HepG2 (cell line): ENCODE data around the gene ZBTB32. TPM values are rescaled to one million over a fixed set of nuclear protein-coding genes. Genes with fewer than 3 reads are reported as not detected.

ENCODE experiments used
- ETV5 ChIP-seq: IDR thresholded peaks from 2 replicates; pipeline ENCODE4 v1.6.1; 2018; ENCODE audit warnings: missing biosample characterization, missing genetic modification reagents, inconsistent platforms, borderline replicate concordance
- GATAD1 ChIP-seq: IDR thresholded peaks from 2 replicates; pipeline ENCODE4 v1.6.1; 2016; ENCODE audit warnings: missing genetic modification reagents, missing compliant biosample characterization
- HES4 ChIP-seq: sonication (generic); formaldehyde crosslinking; IDR thresholded peaks from 2 replicates; pipeline ENCODE4 v1.9.0; 2021; ENCODE audit warnings: mild to moderate bottlenecking, missing genetic modification reagents, borderline replicate concordance
- ISL2 ChIP-seq: sonication (generic); formaldehyde crosslinking; IDR thresholded peaks from 2 replicates; pipeline ENCODE4 v1.5.0; 2020; ENCODE audit warnings: missing genetic modification reagents
- KDM5A ChIP-seq: fragments of 200-600 bp; sonication (generic); IDR thresholded peaks from 2 replicates; pipeline ENCODE4 v1.7.0; 2018; ENCODE audit warnings: antibody characterized with exemption, mild to moderate bottlenecking, low read length, borderline replicate concordance
- MAF1 ChIP-seq: sonication (generic); formaldehyde crosslinking; IDR thresholded peaks from 2 replicates; pipeline ENCODE4 v1.5.0; 2020; ENCODE audit warnings: missing genetic modification reagents, borderline replicate concordance
- MED13 ChIP-seq: sonication (generic); formaldehyde crosslinking; IDR thresholded peaks from 2 replicates; pipeline ENCODE4 v1.5.0; 2020; ENCODE audit warnings: missing genetic modification reagents
- MTA3 ChIP-seq: sonication (generic); formaldehyde crosslinking; IDR thresholded peaks from 2 replicates; pipeline ENCODE4 v1.4.0; 2020; ENCODE audit warnings: missing genetic modification reagents
- NONO ChIP-seq, 2 experiments: fragments of 450-650 bp in 1 of 2; sonication (generic) in 1 of 2; formaldehyde crosslinking in 1 of 2; IDR thresholded peaks in 1 of 2; conservative IDR thresholded peaks in 1 of 2; 2 replicates each; pipeline versions ENCODE4 v1.6.1 to v1.8.0; 2017 to 2022; ENCODE audit warnings: mild to moderate bottlenecking in 1 of 2, missing genetic modification reagents in 1 of 2, moderate library complexity in 1 of 2
- NR2C2 ChIP-seq: sonication (generic); formaldehyde crosslinking; IDR thresholded peaks from 2 replicates; pipeline ENCODE4 v1.4.0; 2020; ENCODE audit warnings: missing genetic modification reagents, mild to moderate bottlenecking, moderate library complexity, borderline replicate concordance
- PHB2 ChIP-seq: fragments of 450-650 bp; IDR thresholded peaks from 2 replicates; pipeline ENCODE4 v1.6.1; 2018; ENCODE audit not compliant: partially characterized antibody
- POLR2AphosphoS5 ChIP-seq: IDR thresholded peaks from 2 replicates; pipeline ENCODE4 v1.6.1; 2012; ENCODE audit warnings: low read depth, low read length
- PTBP1 ChIP-seq: fragments of 200-400 bp; formaldehyde crosslinking; IDR thresholded peaks from 2 replicates; pipeline ENCODE4 v1.6.1; 2018; ENCODE audit warnings: low read length, low read depth; ENCODE audit not compliant: poor library complexity, severe bottlenecking
- REL ChIP-seq: sonication (generic); formaldehyde crosslinking; conservative IDR thresholded peaks from 2 replicates; pipeline ENCODE4 v1.8.0; 2022; ENCODE audit warnings: mild to moderate bottlenecking, missing genetic modification reagents, moderate library complexity
- ZBTB7A ChIP-seq: sonication (generic); formaldehyde crosslinking; IDR thresholded peaks from 2 replicates; pipeline ENCODE4 v1.8.0; 2022; ENCODE audit warnings: mild to moderate bottlenecking, missing genetic modification reagents
- ZFP82 ChIP-seq: sonication (generic); formaldehyde crosslinking; IDR thresholded peaks from 2 replicates; pipeline ENCODE4 v1.5.1; 2020; ENCODE audit warnings: mild to moderate bottlenecking, missing genetic modification reagents, borderline replicate concordance
- ZKSCAN8 ChIP-seq: IDR thresholded peaks from 2 replicates; pipeline ENCODE4 v1.6.1; 2016; ENCODE audit warnings: borderline replicate concordance, missing genetic modification reagents, missing compliant biosample characterization
- ZNF121 ChIP-seq: sonication (generic); formaldehyde crosslinking; IDR thresholded peaks from 2 replicates; pipeline ENCODE4 v1.5.0; 2020; ENCODE audit warnings: mild to moderate bottlenecking, missing genetic modification reagents
- ZNF143 ChIP-seq: sonication (generic); formaldehyde crosslinking; IDR thresholded peaks from 2 replicates; pipeline ENCODE4 v1.4.0; 2020; ENCODE audit warnings: missing genetic modification reagents
- ZNF17 ChIP-seq: sonication (generic); formaldehyde crosslinking; IDR thresholded peaks from 2 replicates; pipeline ENCODE4 v1.5.0; 2020; ENCODE audit warnings: mild to moderate bottlenecking, missing genetic modification reagents
- ZNF552 ChIP-seq: sonication (generic); formaldehyde crosslinking; IDR thresholded peaks from 2 replicates; pipeline ENCODE4 v1.9.0; 2022; ENCODE audit warnings: missing genetic modification reagents, mild to moderate bottlenecking, borderline replicate concordance
- ZNF605 ChIP-seq: sonication (generic); formaldehyde crosslinking; IDR thresholded peaks from 2 replicates; pipeline ENCODE4 v1.8.0; 2022; ENCODE audit warnings: mild to moderate bottlenecking, missing genetic modification reagents
- polyA plus RNA-seq, 8 experiments: library from polyadenylated mRNA; depleted of rRNA in 3 of 8; stranded (reverse) in 7 of 8; unstranded in 1 of 8; fragments of >200 nt; fragmentation: Illumina TruSeq in 4 of 8; extraction: Trizol in 4 of 8; gene quantifications; 2 replicates each; pipeline versions ENCODE4 v1.2.1 to v1.2.3, GENCODE V29; 2011 to 2016; ENCODE audit warnings: low read depth in 4 of 8, missing spikeins in 1 of 8, mixed read lengths in 1 of 8; ENCODE audit not compliant: insufficient read depth in 1 of 8
- total RNA-seq, 5 experiments: library from RNA; depleted of rRNA; stranded (reverse); fragments of >200 nt; fragmentation: Illumina TruSeq; extraction: Trizol; gene quantifications; 2 replicates each; pipeline ENCODE4 v1.2.3, GENCODE V29; 2016; ENCODE audit warnings: low read depth in 1 of 5
- TF ChIP-seq, protein P1 (sequence below): sonication (generic); formaldehyde crosslinking; IDR thresholded peaks from 2 replicates; pipeline ENCODE4 v1.4.0; 2020; ENCODE audit warnings: missing genetic modification reagents
- TF ChIP-seq, protein P2 (sequence below): sonication (generic); formaldehyde crosslinking; IDR thresholded peaks from 2 replicates; pipeline ENCODE4 v1.4.0; 2020; ENCODE audit warnings: low read depth, missing genetic modification reagents

ZBTB32 gene
- total and polyA plus RNA-seq, 2 of the 13 experiments (the other 11 are each of a cell fraction or from before 2014, with no cell fraction given), result not detected

DNA sequence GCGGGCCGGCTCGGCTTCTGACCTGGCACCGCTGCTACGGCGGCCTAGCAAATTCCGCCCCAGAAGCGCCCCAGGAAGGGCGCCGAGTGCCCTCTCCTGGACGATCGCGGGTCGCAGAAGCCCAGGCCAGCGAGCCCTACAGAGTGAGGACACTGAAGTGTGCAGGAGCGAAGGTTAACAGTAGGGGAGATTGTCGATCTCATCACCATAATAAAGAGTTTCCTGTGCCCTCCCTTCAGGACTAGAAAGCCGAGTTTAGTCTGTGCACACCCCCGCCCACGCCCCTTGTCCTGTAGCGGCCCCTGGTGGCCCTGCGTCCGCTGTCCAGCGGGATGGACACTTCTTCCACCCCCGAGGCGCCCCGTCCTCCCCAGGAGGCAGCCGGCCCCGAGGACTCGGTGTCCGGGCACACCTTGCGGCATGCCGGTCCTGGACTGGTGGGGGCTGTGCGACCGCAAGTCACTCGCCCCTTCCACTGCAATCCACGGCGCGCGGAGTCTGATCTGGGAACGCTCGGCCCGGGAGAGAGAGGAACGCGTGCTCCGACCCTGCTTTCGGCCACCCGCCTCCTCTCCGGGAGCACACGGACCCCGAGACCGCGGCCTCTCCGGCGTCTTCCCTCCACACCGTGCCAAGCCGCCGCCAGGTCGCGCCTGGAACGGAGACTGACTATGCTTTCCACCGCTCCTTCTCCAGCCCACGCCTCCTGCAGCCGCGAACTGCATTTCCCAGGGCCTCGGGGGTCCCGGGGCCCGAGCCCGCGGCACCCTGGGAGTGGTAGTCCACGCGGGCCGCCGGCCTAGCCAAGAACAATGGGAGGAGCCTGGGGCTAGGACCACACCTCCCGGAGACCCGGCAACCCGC, 12.7 kb downstream of the ZBTB32 start (continued):
- TF ChIP-seq ZNF605 (CRISPR knock-in tag) (no peak), MTA3 (CRISPR knock-in tag) (no peak), HES4 (CRISPR knock-in tag) (0 out of 2 replicates have a peak, but pooled peaks have one; percentile 15), POLR2AphosphoS5 (peak; percentile 54; the same call in 1 of the 2 replicates), MAF1 (CRISPR knock-in tag) (0 out of 2 replicates have a peak, but pooled peaks have one; percentile 73), ETV5 (0 out of 2 replicates have a peak, but pooled peaks have one; percentile 5), ZBTB7A (CRISPR knock-in tag) (peak; percentile 68; the same call in 1 of the 2 replicates), KDM5A (peak; percentile 81), ZFP82 (CRISPR knock-in tag) (peak; percentile 39; the same call in 1 of the 2 replicates), ZNF17 (CRISPR knock-in tag) (no peak), MED13 (CRISPR knock-in tag) (no peak), PTBP1 (no peak), REL (CRISPR knock-in tag) (0 out of 2 replicates have a peak, but pooled peaks have one; percentile 22), NR2C2 (CRISPR knock-in tag) (peak; percentile 93), ZKSCAN8 (no peak), ZNF552 (CRISPR knock-in tag) (0 out of 2 replicates have a peak, but pooled peaks have one; percentile 13), GATAD1 (CRISPR knock-in tag) (peak; percentile 68), NONO (IDR thresholded peaks at IDR 0.05) (no peak), NONO (CRISPR knock-in tag; conservative IDR thresholded peaks at IDR 0.05) (peak; percentile 28; the same call in 1 of the 2 replicates), ISL2 (CRISPR knock-in tag) (peak; percentile 48; the same call in 1 of the 2 replicates), ZNF143 (CRISPR knock-in tag) (peak; percentile 95), PHB2 (no peak), ZNF121 (CRISPR knock-in tag) (no peak)
- TF ChIP-seq, protein P1, sequence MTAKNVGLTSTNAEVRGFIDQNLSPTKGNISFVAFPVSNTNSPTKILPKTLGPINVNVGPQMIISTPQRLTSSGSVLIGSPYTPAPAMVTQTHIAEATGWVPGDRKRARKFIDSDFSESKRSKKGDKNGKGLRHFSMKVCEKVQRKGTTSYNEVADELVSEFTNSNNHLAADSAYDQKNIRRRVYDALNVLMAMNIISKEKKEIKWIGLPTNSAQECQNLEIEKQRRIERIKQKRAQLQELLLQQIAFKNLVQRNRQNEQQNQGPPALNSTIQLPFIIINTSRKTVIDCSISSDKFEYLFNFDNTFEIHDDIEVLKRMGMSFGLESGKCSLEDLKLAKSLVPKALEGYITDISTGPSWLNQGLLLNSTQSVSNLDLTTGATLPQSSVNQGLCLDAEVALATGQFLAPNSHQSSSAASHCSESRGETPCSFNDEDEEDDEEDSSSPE (CRISPR knock-in tag), result peak; percentile 60
- TF ChIP-seq, protein P2, sequence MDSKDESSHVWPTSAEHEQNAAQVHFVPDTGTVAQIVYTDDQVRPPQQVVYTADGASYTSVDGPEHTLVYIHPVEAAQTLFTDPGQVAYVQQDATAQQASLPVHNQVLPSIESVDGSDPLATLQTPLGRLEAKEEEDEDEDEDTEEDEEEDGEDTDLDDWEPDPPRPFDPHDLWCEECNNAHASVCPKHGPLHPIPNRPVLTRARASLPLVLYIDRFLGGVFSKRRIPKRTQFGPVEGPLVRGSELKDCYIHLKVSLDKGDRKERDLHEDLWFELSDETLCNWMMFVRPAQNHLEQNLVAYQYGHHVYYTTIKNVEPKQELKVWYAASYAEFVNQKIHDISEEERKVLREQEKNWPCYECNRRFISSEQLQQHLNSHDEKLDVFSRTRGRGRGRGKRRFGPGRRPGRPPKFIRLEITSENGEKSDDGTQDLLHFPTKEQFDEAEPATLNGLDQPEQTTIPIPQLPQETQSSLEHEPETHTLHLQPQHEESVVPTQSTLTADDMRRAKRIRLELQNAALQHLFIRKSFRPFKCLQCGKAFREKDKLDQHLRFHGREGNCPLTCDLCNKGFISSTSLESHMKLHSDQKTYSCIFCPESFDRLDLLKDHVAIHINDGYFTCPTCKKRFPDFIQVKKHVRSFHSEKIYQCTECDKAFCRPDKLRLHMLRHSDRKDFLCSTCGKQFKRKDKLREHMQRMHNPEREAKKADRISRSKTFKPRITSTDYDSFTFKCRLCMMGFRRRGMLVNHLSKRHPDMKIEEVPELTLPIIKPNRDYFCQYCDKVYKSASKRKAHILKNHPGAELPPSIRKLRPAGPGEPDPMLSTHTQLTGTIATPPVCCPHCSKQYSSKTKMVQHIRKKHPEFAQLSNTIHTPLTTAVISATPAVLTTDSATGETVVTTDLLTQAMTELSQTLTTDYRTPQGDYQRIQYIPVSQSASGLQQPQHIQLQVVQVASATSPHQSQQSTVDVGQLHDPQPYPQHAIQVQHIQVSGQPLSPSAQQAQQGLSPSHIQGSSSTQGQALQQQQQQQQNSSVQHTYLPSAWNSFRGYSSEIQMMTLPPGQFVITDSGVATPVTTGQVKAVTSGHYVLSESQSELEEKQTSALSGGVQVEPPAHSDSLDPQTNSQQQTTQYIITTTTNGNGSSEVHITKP, result no peak
